Spleen (tissue), 11 donors: Measurements from ENCODE around the gene TMOD4. TPM values are rescaled to one million over a fixed set of nuclear protein-coding genes. Genes with fewer than 3 reads are reported as not detected.

Experiments
- DNase-seq: peaks from one replicate; pipeline ENCODE4 v3.0.0-alpha.2; 2020
- H3K27ac ChIP-seq, 8 donors: fragments of 200-600 bp; sonication (generic) in 7 of 8; 1 replicate in 4 of 8; 2 replicates in 4 of 8; pipeline versions ENCODE4 v1.5.0 to v1.8.0; 2016 to 2021; ENCODE audit warnings: inconsistent platforms in 4 of 8, mild to moderate bottlenecking in 4 of 8, moderate library complexity in 1 of 8
- H3K27me3 ChIP-seq, 7 donors: fragments of 200-600 bp; sonication (generic) in 6 of 7; replicated peaks in 1 of 7; 1 replicate in 4 of 7; 2 replicates in 3 of 7; pipeline versions ENCODE4 v1.5.0 to v1.8.0; 2016 to 2021; ENCODE audit warnings: inconsistent platforms in 3 of 7, mild to moderate bottlenecking in 1 of 7
- H3K36me3 ChIP-seq, 6 donors: fragments of 200-600 bp; sonication (generic) in 5 of 6; 1 replicate in 4 of 6; 2 replicates in 2 of 6; pipeline versions ENCODE4 v1.5.0 to v1.8.0; 2016 to 2021; ENCODE audit warnings: inconsistent platforms in 2 of 6
- H3K4me1 ChIP-seq, 6 donors: fragments of 200-600 bp; sonication (generic) in 5 of 6; 1 replicate in 3 of 6; 2 replicates in 3 of 6; pipeline versions ENCODE4 v1.5.0 to v1.8.0; 2016 to 2021; ENCODE audit warnings: inconsistent platforms in 3 of 6
- H3K4me3 ChIP-seq, 8 donors: fragments of 200-600 bp; sonication (generic) in 7 of 8; 1 replicate in 4 of 8; 2 replicates in 4 of 8; pipeline versions ENCODE4 v1.5.0 to v1.8.0; 2016 to 2021; ENCODE audit warnings: inconsistent platforms in 4 of 8, mild to moderate bottlenecking in 4 of 8, moderate library complexity in 2 of 8
- H3K9me3 ChIP-seq, 8 donors: fragments of 200-600 bp; sonication (generic) in 7 of 8; 1 replicate in 4 of 8; 2 replicates in 4 of 8; pipeline versions ENCODE4 v1.5.0 to v1.8.0; 2016 to 2021; ENCODE audit warnings: inconsistent platforms in 4 of 8
- CTCF ChIP-seq, 11 experiments: fragments of 200-600 bp in 7 of 11; fragments of 450-650 bp in 4 of 11; sonication (generic) in 4 of 11; IDR thresholded peaks in 8 of 11; conservative IDR thresholded peaks in 3 of 11; 1 replicate in 7 of 11; 2 replicates in 4 of 11; pipeline versions ENCODE4 v1.4.0 to v1.8.0; 2016 to 2021; ENCODE audit warnings: antibody characterized with exemption in 11 of 11, inconsistent platforms in 4 of 11, mild to moderate bottlenecking in 1 of 11
- POLR2A ChIP-seq, 3 donors: fragments of 450-650 bp; IDR thresholded peaks; one replicate each; pipeline ENCODE4 v1.5.1; 2017; ENCODE audit warnings: antibody characterized with exemption in 3 of 3, mild to moderate bottlenecking in 1 of 3
- POLR2AphosphoS5 ChIP-seq, 3 donors: sonication (generic); formaldehyde crosslinking; IDR thresholded peaks; one replicate each; pipeline ENCODE4 v1.5.1; 2017; ENCODE audit warnings: antibody characterized with exemption in 3 of 3
- WGBS, 5 donors: extraction: QIAGEN DNeasy Blood & Tissue Kit in 3 of 5; methylation state at CpG; one replicate each; pipeline versions ENCODE4 v1.1.5 to v1.1.7; 2013 to 2018; 5-methylcytosine and 5-hydroxymethylcytosine counted together
- intact Hi-C: fragments of 100-400 bp; cut with DNase I; formaldehyde crosslinking; loops from one replicate; pipeline ENCODE4 v1.15.0; 2023; ENCODE audit warnings: low total_unique reads
- polyA plus RNA-seq, 3 donors: library from polyadenylated mRNA; stranded (reverse); fragments of 200-250 nt; gene quantifications; one replicate each; pipeline ENCODE4 v1.2.1, GENCODE V29; 2013
- total RNA-seq, 7 donors: library from RNA; depleted of rRNA in 3 of 7; stranded (reverse); fragments of >200 nt in 3 of 7; fragmentation: NEBNext Ultra II Directional in 4 of 7; extraction: Animal tissue kit (Norgen Biotek cat#: 25700) in 4 of 7; gene quantifications; one replicate each; pipeline versions ENCODE4 v1.1.0 to v1.2.1, GENCODE V29; 2016 to 2021
- donor health status: healthy with polysubstance abuse.
- donor health status: DM: no; HTN: no; CAD: no; lungs with moderate emphysema.
- donor health status: DM: no; HTN: no; CAD: no.
- donor health status: Bipolar disorder and iron deficiency.
- donor health status: healthy.
- donor health status: DM: no; HTN: no; CAD: no.
- donor health status: DM: yes; HTN: yes; CAD: no.

Gene TMOD4
- total and polyA plus RNA-seq, 10 donors = 0.44 to 2.0 (median 0.76) TPM; not detected in 3

- no peak for DNase-seq
- TF ChIP-seq CTCF (IDR thresholded peaks at IDR 0.05 in 8 of 11, conservative IDR thresholded peaks at IDR 0.05 in 3 of 11) = no peak
- no peak for TF ChIP-seq POLR2AphosphoS5 (IDR thresholded peaks at IDR 0.05)
- no peak for TF ChIP-seq POLR2A (IDR thresholded peaks at IDR 0.05)
- WGBS, 5 donors = 51 to 67% (median 62%) methylated on average over 5 of the region's 5 CpGs
- H3K9me3 ChIP-seq = no peaks in the 10 kb centered on the region
- H3K27ac ChIP-seq = no peak overlapping the region
- no peaks in the 10 kb centered on the region for H3K36me3 ChIP-seq
- intact Hi-C loops = no loop called here
- peaks cover 6 to 40% (median 20%) of the 10 kb centered on the region in 6 donors for H3K4me1 ChIP-seq
- no peak overlapping the region for H3K4me3 ChIP-seq
- H3K27me3 ChIP-seq = peaks cover 0 to 18% (median 8%) of the 10 kb centered on the region in 7 donors
These were observed 33.2 kb downstream of the TMOD4 start for GRCh38 chr1:151142411-151143056.

GRCh38 chr1:151137789-151138188 lies 38.0 kb downstream of the TMOD4 start:
- intact Hi-C loops = no loop called here
- 88 to 99% (median 93%) methylated on average over 7 of the region's 7 CpGs for WGBS, 5 donors

GRCh38 chr1:151135433-151136385 lies 40.1 kb downstream of the TMOD4 start:
- H3K4me1 ChIP-seq = peaks cover 0 to 19% (median 12%) of the 10 kb centered on the region in 6 donors
- H3K9me3 ChIP-seq = no peaks in the 10 kb centered on the region
- no peak for DNase-seq
- H3K36me3 ChIP-seq = no peaks in the 10 kb centered on the region
- no peak overlapping the region for H3K4me3 ChIP-seq
- H3K27me3 ChIP-seq = no peaks in the 10 kb centered on the region
- 87 to 97% (median 91%) methylated on average over 11 to 12 of the region's 12 CpGs for WGBS, 5 donors
- intact Hi-C loops = no loop called here
- TF ChIP-seq POLR2AphosphoS5 (IDR thresholded peaks at IDR 0.05) = no peak
- no peak for TF ChIP-seq CTCF (IDR thresholded peaks at IDR 0.05 in 8 of 11, conservative IDR thresholded peaks at IDR 0.05 in 3 of 11)
- no peak for TF ChIP-seq POLR2A (IDR thresholded peaks at IDR 0.05)
- H3K27ac ChIP-seq = no peak overlapping the region

More at GRCh38 chr1:151137789-151138188, 38.0 kb downstream of the TMOD4 start:
- Histone ChIP-seq H3K4me1 (peaks cover 0 to 6% (median 0%) of the 10 kb centered on the region in 6 donors), H3K36me3 (no peaks in the 10 kb centered on the region), H3K27ac (no peak overlapping the region), H3K9me3 (no peaks in the 10 kb centered on the region), H3K27me3 (no peaks in the 10 kb centered on the region), H3K4me3 (no peak overlapping the region)
- TF ChIP-seq CTCF (IDR thresholded peaks at IDR 0.05 in 8 of 11, conservative IDR thresholded peaks at IDR 0.05 in 3 of 11) = no peak
- TF ChIP-seq POLR2AphosphoS5 (IDR thresholded peaks at IDR 0.05) = no peak
- TF ChIP-seq POLR2A (IDR thresholded peaks at IDR 0.05) = no peak
- no peak for DNase-seq

- intact Hi-C loops = no loop called here
- Histone ChIP-seq H3K9me3 (no peaks in the 10 kb centered on the region), H3K27ac (no peak overlapping the region), H3K4me1 (peaks cover 0 to 23% (median 15%) of the 10 kb centered on the region in 6 donors), H3K4me3 (no peak overlapping the region), H3K36me3 (no peaks in the 10 kb centered on the region), H3K27me3 (no peaks in the 10 kb centered on the region)
- DNase-seq = no peak
- WGBS, 5 donors = 94 to 99% (median 96%) methylated on average over 7 of the region's 7 CpGs
- TF ChIP-seq POLR2AphosphoS5 (IDR thresholded peaks at IDR 0.05) (no peak), CTCF (IDR thresholded peaks at IDR 0.05 in 8 of 11, conservative IDR thresholded peaks at IDR 0.05 in 3 of 11) (no peak), POLR2A (IDR thresholded peaks at IDR 0.05) (no peak)
These were observed 40.8 kb downstream of the TMOD4 start for GRCh38 chr1:151134991-151135390.
